Measurements from ENCODE around the gene INAVA.
"Not testable (repeated sequence)": the region's sequence is repeated elsewhere in the genome, so short reads cannot be mapped to it uniquely, and the experiment has no call there.

Gene INAVA

DNA sequence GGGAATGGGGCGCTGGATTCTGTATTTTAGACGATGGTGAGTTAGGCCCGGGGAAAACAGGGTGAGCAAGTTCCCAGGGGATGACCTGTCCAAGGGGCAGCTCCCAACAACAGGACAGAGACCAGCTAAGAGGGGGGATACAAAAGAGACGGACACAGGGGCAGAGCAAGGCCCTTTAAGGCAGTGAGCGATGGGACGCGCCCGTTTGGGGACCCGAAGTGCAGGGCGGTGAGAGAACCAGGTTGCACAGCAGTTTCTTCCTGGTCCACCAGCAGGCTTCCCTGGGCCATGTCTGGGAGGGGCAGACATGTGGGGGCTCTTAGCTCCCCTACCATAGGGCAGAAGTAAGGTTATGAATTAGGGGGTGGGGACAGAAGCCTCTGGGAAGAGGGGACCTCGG is 22.0 kb downstream of the INAVA start:
- in situ Hi-C loops (cut with MboI; ENCODE audit: low sequenced_read_pairs): no loop called here

DNA sequence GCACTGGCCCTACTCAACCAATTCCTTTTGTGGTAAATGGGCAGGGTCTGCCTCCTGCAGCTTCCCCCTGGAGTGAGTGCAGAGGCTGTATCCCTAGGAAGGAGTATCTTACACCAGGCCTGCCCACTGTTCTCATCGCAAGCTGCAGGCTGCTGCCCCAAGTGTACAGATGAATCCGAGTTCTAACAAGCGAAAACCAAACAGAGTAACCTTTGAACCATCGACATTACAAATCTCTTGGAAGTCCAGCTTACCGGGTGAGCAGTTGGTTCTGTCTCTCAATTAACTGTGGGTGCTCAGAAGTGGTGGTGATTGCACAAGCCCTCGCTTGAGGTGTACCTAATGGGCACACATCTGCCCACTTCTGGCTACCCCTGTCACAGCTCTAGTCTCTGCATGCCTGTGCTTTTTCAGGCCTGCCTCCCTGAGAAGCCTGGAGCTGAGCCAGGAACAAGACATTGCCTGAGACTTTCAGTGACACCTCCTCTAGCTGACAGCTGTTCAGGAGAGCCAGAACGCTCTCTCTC is 22.7 kb downstream of the INAVA start:
- in situ Hi-C loops (cut with MboI; ENCODE audit: low sequenced_read_pairs): no loop called here

GRCh38 chr1:200918006-200918405 is 23.3 kb downstream of the INAVA start:
- in situ Hi-C loops (cut with MboI; ENCODE audit: low sequenced_read_pairs): no loop called here

DNA sequence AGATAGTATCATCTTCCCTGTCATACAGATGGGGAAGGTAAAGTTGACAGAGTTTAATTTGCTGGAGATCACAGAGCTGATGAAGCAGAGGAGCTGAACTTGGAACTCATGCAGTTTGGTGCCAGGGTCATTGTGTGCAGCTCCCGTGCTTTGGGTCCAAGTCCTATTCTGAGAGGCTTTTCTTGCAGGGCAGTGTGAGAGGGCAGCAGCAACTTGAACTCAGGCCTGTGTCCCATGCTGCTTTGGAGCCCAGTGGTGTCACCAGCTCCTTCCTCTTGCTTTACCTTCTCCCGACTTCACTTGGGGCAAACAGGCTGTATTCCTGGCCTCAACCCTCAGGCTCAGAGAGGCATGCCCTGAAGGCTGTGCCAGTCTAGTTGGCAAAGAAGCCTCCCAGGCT is 24.7 kb downstream of the INAVA start:
- in situ Hi-C loops (cut with MboI; ENCODE audit: low sequenced_read_pairs): no loop called here

GRCh38 chr1:200921571-200922110 is 26.9 kb downstream of the INAVA start:
- in situ Hi-C loops (cut with MboI; ENCODE audit: low sequenced_read_pairs): no loop called here

DNA sequence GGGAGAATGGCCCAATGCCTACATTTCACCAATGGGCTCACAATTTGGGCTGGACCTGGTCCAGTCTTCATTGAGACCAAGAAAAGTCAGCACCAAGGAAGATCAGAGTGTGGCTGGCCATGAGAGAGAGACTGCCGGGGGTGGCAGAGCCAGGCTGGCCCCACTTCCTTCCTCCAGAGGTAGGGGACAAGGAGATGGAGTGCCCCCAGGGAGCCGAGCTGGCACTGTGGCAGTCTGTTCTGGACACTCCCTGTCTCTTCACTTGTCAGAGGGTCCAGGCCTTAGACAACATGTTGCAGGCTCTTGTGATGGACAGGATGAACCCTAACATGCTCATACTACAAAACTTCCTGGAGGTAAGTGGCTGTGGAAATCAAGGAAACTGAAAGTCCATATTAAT is 27.7 kb downstream of the INAVA start:
- in situ Hi-C loops (cut with MboI; ENCODE audit: low sequenced_read_pairs): no loop called here

- in situ Hi-C loops (cut with MboI; ENCODE audit: low sequenced_read_pairs): no loop called here
Observed at GRCh38 chr1:200923601-200924000, 28.9 kb downstream of the INAVA start.

DNA sequence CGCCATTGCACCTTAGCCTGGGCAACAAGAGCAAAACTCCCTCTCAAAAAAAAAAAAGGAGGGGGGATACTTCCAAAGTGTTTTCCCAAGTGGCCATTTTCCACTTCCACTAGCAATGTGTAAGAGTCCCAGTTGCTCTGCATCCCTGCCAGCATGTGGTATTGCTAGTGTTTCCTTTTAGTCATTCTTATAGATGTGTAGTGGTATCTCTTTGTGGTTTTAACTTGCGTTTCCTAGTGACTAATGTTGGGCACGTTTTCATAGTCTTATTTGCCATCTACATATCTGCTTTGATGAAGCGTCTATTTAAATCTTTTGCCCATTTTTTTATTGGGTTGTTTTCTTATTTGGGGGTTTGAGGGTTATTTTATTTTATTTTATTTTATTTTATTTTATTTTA is 31.1 kb downstream of the INAVA start:
- in situ Hi-C loops (cut with MboI; ENCODE audit: low sequenced_read_pairs): no loop called here

GRCh38 chr1:200929530-200930278 is 35.0 kb downstream of the INAVA start:
- in situ Hi-C loops (cut with MboI; ENCODE audit: low sequenced_read_pairs): no loop called here

GRCh38 chr1:200930285-200930684 is 35.6 kb downstream of the INAVA start:
- in situ Hi-C loops (cut with MboI; ENCODE audit: low sequenced_read_pairs): not testable (repeated sequence)

DNA sequence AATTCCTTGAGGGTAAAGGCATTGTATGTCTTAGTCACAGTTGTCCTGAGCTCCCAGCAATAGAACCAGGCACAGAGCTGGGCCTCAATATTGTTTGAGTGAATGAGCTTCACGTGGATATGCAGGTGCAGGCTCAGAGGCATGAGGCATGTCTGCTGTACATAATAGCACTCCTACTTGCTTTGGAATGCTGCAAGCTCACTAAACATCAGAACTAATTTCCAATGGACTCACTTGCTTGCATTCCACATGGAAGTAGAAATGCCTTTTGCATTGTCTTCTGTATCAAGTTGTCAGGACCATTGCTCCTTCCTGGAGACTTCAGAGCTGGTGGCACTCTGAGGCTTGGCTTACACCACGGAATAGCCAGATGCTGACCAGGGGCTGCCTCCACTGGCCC is 37.1 kb downstream of the INAVA start:
- in situ Hi-C loops (cut with MboI; ENCODE audit: low sequenced_read_pairs): no loop called here

GRCh38 chr1:200934676-200935245 is 40.1 kb downstream of the INAVA start:
- in situ Hi-C loops (cut with MboI; ENCODE audit: low sequenced_read_pairs): no loop called here

- in situ Hi-C loops (cut with MboI; ENCODE audit: low sequenced_read_pairs): not testable (repeated sequence)
Observed at GRCh38 chr1:200935286-200935962, 40.7 kb downstream of the INAVA start.

DNA sequence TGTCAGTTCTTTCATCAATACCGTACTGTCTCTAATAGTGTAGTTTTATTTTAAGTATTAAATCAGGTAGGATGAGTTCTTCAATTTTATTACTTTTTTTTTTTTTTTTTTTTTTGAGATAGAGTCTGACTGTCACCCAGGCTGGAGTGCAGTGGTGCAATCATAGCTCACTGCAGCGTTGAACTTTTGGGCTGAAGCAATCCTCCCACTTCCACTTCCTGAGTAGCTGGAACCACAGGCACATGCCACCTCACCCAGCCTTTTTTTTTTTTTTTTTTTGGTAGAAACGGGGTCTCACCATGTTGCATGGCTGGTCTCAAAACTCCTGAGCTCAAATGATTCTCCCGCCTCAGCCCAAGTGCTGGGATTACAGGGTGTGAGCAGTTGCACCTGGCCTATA is 44.3 kb downstream of the INAVA start:
- in situ Hi-C loops (cut with MboI; ENCODE audit: low sequenced_read_pairs): no loop called here

DNA sequence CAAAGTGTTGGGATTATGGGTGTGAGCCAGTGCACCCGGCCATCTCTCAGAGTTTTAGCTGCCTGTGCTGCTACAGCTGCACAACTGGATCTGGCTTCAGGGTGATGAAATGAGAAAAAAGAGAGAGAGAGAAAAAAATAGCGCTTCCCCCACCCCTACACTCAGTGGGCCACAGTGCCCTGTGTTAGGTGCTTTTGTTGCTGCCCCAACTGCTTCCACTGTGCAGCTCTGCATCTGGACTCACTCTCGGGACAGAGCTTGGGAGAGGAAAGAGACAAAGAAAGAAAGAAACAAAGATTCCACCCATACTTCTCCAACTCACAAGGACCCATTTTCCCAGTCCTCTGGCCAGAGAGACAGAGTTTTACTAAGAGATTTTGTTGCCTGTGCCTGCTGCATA is 50.4 kb downstream of the INAVA start:
- in situ Hi-C loops (cut with MboI; ENCODE audit: low sequenced_read_pairs): no loop called here

DNA sequence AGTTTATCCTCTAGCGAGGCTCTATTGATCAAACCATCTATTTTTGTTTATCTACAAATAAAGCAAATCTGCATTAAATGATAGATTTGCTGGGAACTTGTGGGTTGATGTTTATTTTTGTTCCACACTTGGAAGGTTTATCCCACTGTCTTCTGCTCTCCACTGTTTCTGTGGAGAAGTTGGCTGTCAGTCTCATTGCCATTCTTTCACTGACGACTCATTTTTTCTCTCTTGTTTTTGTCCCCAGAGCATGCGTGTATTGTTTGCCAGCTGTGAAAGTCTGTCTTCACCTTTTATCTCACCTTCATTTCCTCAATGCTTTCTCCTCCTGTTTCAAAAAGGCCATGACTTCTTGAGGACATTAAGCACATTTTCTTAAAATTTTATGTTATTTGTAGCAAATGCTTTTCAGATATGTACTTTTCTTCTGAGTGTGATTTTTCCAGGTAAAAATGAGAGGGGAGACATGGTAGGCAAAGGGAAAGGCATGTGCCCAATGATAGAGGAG is 52.4 kb downstream of the INAVA start:
- in situ Hi-C loops (cut with MboI; ENCODE audit: low sequenced_read_pairs): no loop called here

GRCh38 chr1:200949626-200950025 is 54.9 kb downstream of the INAVA start:
- in situ Hi-C loops (cut with MboI; ENCODE audit: low sequenced_read_pairs): no loop called here

GRCh38 chr1:200951016-200951415 is 56.3 kb downstream of the INAVA start:
- in situ Hi-C loops (cut with MboI; ENCODE audit: low sequenced_read_pairs): no loop called here

DNA sequence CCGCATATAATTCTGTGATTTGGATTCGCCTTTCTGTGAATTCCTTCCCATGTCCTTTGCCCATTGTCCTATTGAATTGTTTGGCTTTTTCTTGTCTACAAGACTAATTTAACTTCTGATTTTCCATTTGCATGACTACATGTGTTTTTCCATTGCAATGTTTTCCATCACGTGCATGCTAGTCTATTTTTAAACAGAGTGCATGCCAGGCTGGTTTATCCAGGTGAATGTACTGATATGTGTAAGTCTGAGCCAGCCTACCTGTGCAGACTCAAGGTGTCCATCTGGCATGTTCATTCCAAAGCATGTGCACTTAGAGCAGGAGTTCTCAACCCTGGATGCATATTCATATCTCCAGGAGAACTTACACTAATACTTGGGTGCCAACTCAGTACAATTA is 59.7 kb downstream of the INAVA start:
- in situ Hi-C loops (cut with MboI; ENCODE audit: low sequenced_read_pairs): no loop called here

DNA sequence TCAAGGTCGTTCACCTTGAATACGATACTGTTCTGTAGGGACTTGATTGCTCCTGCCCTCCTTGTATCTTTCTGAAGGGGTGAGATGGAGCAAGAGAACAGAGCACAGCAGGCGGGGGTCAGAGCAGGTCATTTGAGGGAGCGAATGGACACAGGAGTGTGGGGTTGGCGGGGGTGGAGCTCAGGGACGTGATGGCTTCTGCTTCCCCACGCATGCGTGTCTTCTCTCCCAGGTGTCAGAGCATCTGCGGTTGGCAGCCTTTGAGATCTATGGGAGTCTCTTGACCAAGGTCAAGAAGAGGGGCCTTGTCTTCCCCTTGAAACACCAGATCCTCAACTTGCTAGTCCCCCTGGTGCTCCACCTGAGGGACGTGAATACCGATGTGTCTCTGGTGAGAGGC is 63.9 kb downstream of the INAVA start:
- in situ Hi-C loops (cut with MboI; ENCODE audit: low sequenced_read_pairs): no loop called here

DNA sequence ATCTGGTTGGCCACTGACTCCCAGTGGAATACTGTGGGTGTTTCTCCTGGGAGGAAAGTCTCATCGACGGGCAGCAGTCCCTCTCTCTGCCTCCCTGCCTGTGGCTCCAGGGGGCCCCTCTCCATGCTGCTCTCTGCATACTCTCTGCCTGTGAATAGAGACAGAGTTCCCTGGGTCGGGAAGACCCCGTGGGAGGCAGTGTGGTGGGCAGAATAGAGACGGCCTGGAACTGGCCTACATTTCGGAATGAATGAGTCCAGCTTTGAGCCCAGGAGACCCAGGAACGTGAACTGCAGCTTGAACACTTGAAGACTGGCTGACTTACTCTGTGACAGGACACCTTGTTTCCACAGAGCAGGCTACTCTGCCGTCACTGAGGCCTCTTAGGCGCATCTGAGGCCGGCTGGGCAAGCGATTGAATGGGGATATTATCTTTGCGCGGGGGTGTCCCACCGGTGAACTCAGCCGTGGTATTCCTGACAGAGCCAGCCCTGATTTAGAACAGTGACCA is 64.8 kb downstream of the INAVA start:
- in situ Hi-C loops (cut with MboI; ENCODE audit: low sequenced_read_pairs): no loop called here
